HepG2 (cell line): ENCODE measurements around the gene STK32A. TPM values are rescaled to one million over a fixed set of nuclear protein-coding genes. Genes with fewer than 3 reads are reported as not detected.

Experiments used
- ATAC-seq: fragments of 200-7000 bp; cut with Tn5 transposase; 3 replicates; pipeline ENCODE4 v1.9.1; 2020; ENCODE audit warnings: mild to moderate bottlenecking, moderate library complexity
- BruUV-seq: library from RNA; stranded (reverse); fragments of 400-500 nt; replicated peaks from 2 replicates; lab custom pipeline; 2021; lab: Mats Ljungman, UMichigan
- CTCF ChIA-PET: fragments of 300-600 bp; formaldehyde crosslinking; extraction: SDS; loops from one replicate; lab custom pipeline; 2021; ENCODE audit warnings: low total read pairs, inconsistent platforms, low intra/inter-chr PET ratio; lab: Yijun Ruan, JAX
- POLR2A ChIA-PET: fragments of 350-600 bp; sonication (Branson Sonifier 250); formaldehyde crosslinking; loops from one replicate; lab custom pipeline; 2020; ENCODE audit warnings: antibody characterized with exemption, inconsistent platforms; lab: Yijun Ruan, JAX
- DNase-seq: peaks from one replicate; pipeline ENCODE4 v3.0.0-alpha.2; 2015; ENCODE audit warnings: low spot score
- FAIRE-seq: peaks from 3 replicates; lab custom pipeline; 2011; peaks lifted over from hg19 to GRCh38; lab: Jason Lieb, UNC
- H2AFZ ChIP-seq: one replicate; pipeline ENCODE4 v1.6.1; 2011; ENCODE audit warnings: low read length, inconsistent platforms
- H3K27ac ChIP-seq: fragments of 300-600 bp; 3 replicates; pipeline ENCODE4 v1.8.0; 2011; ENCODE audit warnings: mixed run types, mild to moderate bottlenecking, mixed read lengths, low read length, inconsistent platforms; ENCODE audit not compliant: insufficient read depth; ENCODE audit errors: extremely low read length
- H3K27me3 ChIP-seq, 2 experiments: fragments of 200-600 bp in 1 of 2; 2 replicates in 1 of 2; 3 replicates in 1 of 2; pipeline versions ENCODE4 v1.6.0 to v1.8.0; 2011; ENCODE audit warnings: low read length in 2 of 2, mild to moderate bottlenecking in 2 of 2, moderate library complexity in 2 of 2, inconsistent platforms in 1 of 2; ENCODE audit not compliant: insufficient read depth in 2 of 2, control insufficient read depth in 1 of 2
- H3K36me3 ChIP-seq, 2 experiments: fragments of 200-600 bp in 1 of 2; replicated peaks in 1 of 2; 2 replicates in 1 of 2; 3 replicates in 1 of 2; pipeline versions ENCODE4 v1.5.1 to v1.8.0; 2011; ENCODE audit warnings: low read length in 2 of 2, inconsistent platforms in 1 of 2; ENCODE audit not compliant: insufficient read depth in 2 of 2, control insufficient read depth in 1 of 2
- H3K4me1 ChIP-seq: 2 replicates; pipeline ENCODE4 v1.5.1; 2012; ENCODE audit warnings: low read length, inconsistent platforms; ENCODE audit not compliant: insufficient read depth
- H3K4me2 ChIP-seq: 2 replicates; pipeline ENCODE4 v1.6.0; 2011; ENCODE audit warnings: low read depth, low read length, inconsistent platforms
- H3K4me3 ChIP-seq, 3 experiments: fragments of 200-600 bp in 1 of 3; sonication (generic), shearing (Covaris generic) in 1 of 3; replicated peaks in 1 of 3; 2 replicates each; pipeline ENCODE4 v1.5.1; 2011 to 2016; ENCODE audit warnings: low read length in 3 of 3, inconsistent platforms in 2 of 3, low read depth in 2 of 3, mild to moderate bottlenecking in 2 of 3, control low read depth in 1 of 3, mixed read lengths in 1 of 3; ENCODE audit not compliant: insufficient read depth in 1 of 3
- H3K79me2 ChIP-seq: one replicate; pipeline ENCODE4 v1.6.1; 2011; ENCODE audit warnings: low read length, inconsistent platforms; ENCODE audit not compliant: insufficient read depth
- H3K9ac ChIP-seq: 2 replicates; pipeline ENCODE4 v1.6.0; 2011; ENCODE audit warnings: mild to moderate bottlenecking, low read depth, low read length, inconsistent platforms; ENCODE audit not compliant: insufficient read depth
- H3K9me3 ChIP-seq: 2 replicates; pipeline ENCODE4 v1.5.1; 2012; ENCODE audit warnings: mild to moderate bottlenecking, low read length
- H4K20me1 ChIP-seq: 2 replicates; pipeline ENCODE4 v1.6.0; 2011; ENCODE audit warnings: inconsistent platforms, mild to moderate bottlenecking, low read length, moderate library complexity; ENCODE audit not compliant: insufficient read depth
- CSRNP2 ChIP-seq: sonication (generic); formaldehyde crosslinking; conservative IDR thresholded peaks from 2 replicates; pipeline ENCODE4 v1.8.0; 2022; ENCODE audit warnings: low read depth, missing genetic modification reagents
- HNF1A ChIP-seq, 2 experiments: sonication (generic) in 1 of 2; formaldehyde crosslinking in 1 of 2; IDR thresholded peaks; 2 replicates each; pipeline versions ENCODE4 v1.4.0 to v1.6.1; 2016 to 2020; ENCODE audit warnings: borderline replicate concordance in 1 of 2, low read depth in 1 of 2, mild to moderate bottlenecking in 1 of 2, missing genetic modification reagents in 1 of 2
- HOXA9 ChIP-seq: sonication (generic); formaldehyde crosslinking; IDR thresholded peaks from 2 replicates; pipeline ENCODE4 v1.8.1; 2022; ENCODE audit warnings: missing genetic modification reagents, mild to moderate bottlenecking, moderate library complexity, borderline replicate concordance
- IRX3 ChIP-seq: sonication (generic); formaldehyde crosslinking; IDR thresholded peaks from 2 replicates; pipeline ENCODE4 v1.8.1; 2023; ENCODE audit warnings: mild to moderate bottlenecking, low read depth, missing genetic modification reagents, borderline replicate concordance
- ZBTB7A ChIP-seq: sonication (generic); formaldehyde crosslinking; IDR thresholded peaks from 2 replicates; pipeline ENCODE4 v1.8.0; 2022; ENCODE audit warnings: mild to moderate bottlenecking, missing genetic modification reagents
- ZMYM4 ChIP-seq: sonication (generic); formaldehyde crosslinking; IDR thresholded peaks from 2 replicates; pipeline ENCODE4 v1.8.1; 2023; ENCODE audit warnings: mild to moderate bottlenecking, missing genetic modification reagents
- ZNF3 ChIP-seq: IDR thresholded peaks from 2 replicates; pipeline ENCODE4 v1.7.0; 2017; ENCODE audit warnings: inconsistent platforms
- ZNF792 ChIP-seq: IDR thresholded peaks from 2 replicates; pipeline ENCODE4 v1.6.1; 2016
- WGBS: methylation state at CpG from one replicate; pipeline ENCODE4 v1.1.6; 2017; ENCODE audit warnings: low lambda C conversion rate; 5-methylcytosine and 5-hydroxymethylcytosine counted together
- in situ Hi-C: cut with HindIII; loops from 2 replicates; pipeline ENCODE4 v1.10.0; 2017; ENCODE audit warnings: low pct_unique_long_range_greater_than_20kb; ENCODE audit not compliant: extremely low pct_ligation_motif_present
- intact Hi-C: fragments of 100-400 bp; cut with micrococcal nuclease; formaldehyde crosslinking; loops from one replicate; pipeline ENCODE4 v1.10.0; 2022; ENCODE audit not compliant: unreplicated experiment
- polyA plus RNA-seq, 8 experiments: library from polyadenylated mRNA; depleted of rRNA in 3 of 8; stranded (reverse) in 7 of 8; unstranded in 1 of 8; fragments of >200 nt; fragmentation: Illumina TruSeq in 4 of 8; extraction: Trizol in 4 of 8; gene quantifications; 2 replicates each; pipeline versions ENCODE4 v1.2.1 to v1.2.3, GENCODE V29; 2011 to 2016; ENCODE audit warnings: low read depth in 4 of 8, missing spikeins in 1 of 8, mixed read lengths in 1 of 8; ENCODE audit not compliant: insufficient read depth in 1 of 8
- total RNA-seq, 5 experiments: library from RNA; depleted of rRNA; stranded (reverse); fragments of >200 nt; fragmentation: Illumina TruSeq; extraction: Trizol; gene quantifications; 2 replicates each; pipeline ENCODE4 v1.2.3, GENCODE V29; 2016; ENCODE audit warnings: low read depth in 1 of 5

STK32A gene
- total and polyA plus RNA-seq, 2 of the 13 experiments (the other 11 are each of a cell fraction or from before 2014, with no cell fraction given), result not detected

- POLR2A ChIA-PET, result no interaction called here
- Histone ChIP-seq H3K4me1 (no peaks in the 10 kb centered on the region), H4K20me1 (no peaks in the 10 kb centered on the region), H3K36me3 (no peaks in the 10 kb centered on the region), H3K9ac (no peak overlapping the region), H3K4me3 (no peak overlapping the region), H3K9me3 (no peaks in the 10 kb centered on the region), H3K27ac (no peak overlapping the region), H3K79me2 (no peaks in the 10 kb centered on the region), H3K4me2 (no peak overlapping the region), H2AFZ (no peak overlapping the region), H3K27me3 (0 out of 5 replicates have a peak, but pooled peaks cover 0 to 1% of the 10 kb centered on the region in 2 experiments)
- in situ Hi-C loops, result no loop called here
- CTCF ChIA-PET, result no interaction called here
- intact Hi-C loops, result no loop called here
- FAIRE-seq, result no peak
- ATAC-seq, result no peak
- no TSS peak for BruUV-seq
- WGBS, result 36% methylated on average over 2 of the region's 2 CpGs
- no peak for TF ChIP-seq HOXA9
- TF ChIP-seq ZMYM4, result no peak
- TF ChIP-seq ZNF3 (CRISPR knock-in tag), result no peak
- no peak for TF ChIP-seq IRX3 (CRISPR knock-in tag)
- TF ChIP-seq ZBTB7A (CRISPR knock-in tag), result no peak
- TF ChIP-seq CSRNP2 (CRISPR knock-in tag), result no peak
- TF ChIP-seq HNF1A (IDR thresholded peaks at IDR 0.05; ENCODE audit: low read depth), result no peak
- no peak for TF ChIP-seq HNF1A (CRISPR knock-in tag; IDR thresholded peaks at IDR 0.05; ENCODE audit: borderline replicate concordance)
- no peak for TF ChIP-seq ZNF792 (CRISPR knock-in tag)
- no peak for DNase-seq
Measured at GRCh38 chr5:147348046-147348445, 113.2 kb downstream of the STK32A start.
